IMR-90 (cell line): ENCODE measurements around the gene CHP2. TPM values are rescaled to one million over a fixed set of nuclear protein-coding genes. Genes with fewer than 3 reads are reported as not detected.

ENCODE experiments used
- ATAC-seq: fragments of 200-7000 bp; cut with Tn5 transposase; 2 replicates; pipeline ENCODE4 v1.9.1; 2020; ENCODE audit warnings: low read depth, mild to moderate bottlenecking, moderate library complexity
- BruUV-seq: library from RNA; stranded (reverse); fragments of 400-500 nt; replicated peaks from 2 replicates; lab custom pipeline; 2021; lab: Mats Ljungman, UMichigan
- CTCF ChIA-PET: fragments of 300-600 bp; formaldehyde crosslinking; extraction: SDS; loops from one replicate; lab custom pipeline; 2021; ENCODE audit warnings: antibody characterized with exemption; lab: Yijun Ruan, JAX
- POLR2A ChIA-PET: fragments of 300-600 bp; sonication (Branson Sonifier 250); formaldehyde crosslinking; loops from one replicate; lab custom pipeline; 2022; ENCODE audit warnings: antibody characterized with exemption; ENCODE audit not compliant: unreplicated experiment; lab: Charles Lee
- DNase-seq: peaks from one replicate; pipeline ENCODE4 v3.0.0; 2013
- H2AFZ ChIP-seq: replicated peaks from 2 replicates; pipeline ENCODE3; 2013; ENCODE audit warnings: low read length, mild to moderate bottlenecking; ENCODE audit not compliant: poor library complexity
- H2AK5ac ChIP-seq: 2 replicates; pipeline ENCODE4 v1.6.1; 2013; ENCODE audit warnings: low read depth, low read length, inconsistent platforms
- H2AK9ac ChIP-seq: replicated peaks from 2 replicates; pipeline ENCODE3; 2013; ENCODE audit warnings: mild to moderate bottlenecking, low read depth, low read length, moderate library complexity; ENCODE audit not compliant: poor library complexity
- H2BK120ac ChIP-seq: 2 replicates; pipeline ENCODE4 v1.6.1; 2013; ENCODE audit warnings: low read depth, low read length, inconsistent platforms
- H2BK15ac ChIP-seq: 3 replicates; pipeline ENCODE4 v1.6.1; 2013; ENCODE audit warnings: low read depth, low read length, inconsistent platforms
- H2BK20ac ChIP-seq: 2 replicates; pipeline ENCODE4 v1.6.1; 2013; ENCODE audit warnings: low read depth, mild to moderate bottlenecking, inconsistent platforms, low read length, moderate library complexity
- H2BK5ac ChIP-seq: 2 replicates; pipeline ENCODE4 v1.6.1; 2013; ENCODE audit warnings: mild to moderate bottlenecking, low read depth, low read length, inconsistent platforms; ENCODE audit not compliant: poor library complexity, severe bottlenecking
- H3K14ac ChIP-seq: replicated peaks from 2 replicates; pipeline ENCODE4 v1.6.1; 2013; ENCODE audit warnings: low read depth, low read length, inconsistent platforms
- H3K18ac ChIP-seq: 2 replicates; pipeline ENCODE4 v1.6.1; 2013; ENCODE audit warnings: low read depth, low read length, control low read depth
- H3K23ac ChIP-seq: 2 replicates; pipeline ENCODE4 v1.6.1; 2013; ENCODE audit warnings: low read depth, low read length, inconsistent platforms
- H3K27ac ChIP-seq: 2 replicates; pipeline ENCODE4 v1.5.1; 2013; ENCODE audit warnings: mild to moderate bottlenecking, control low read depth, low read length; ENCODE audit not compliant: insufficient read depth
- H3K27me3 ChIP-seq: 2 replicates; pipeline ENCODE4 v1.6.1; 2013; ENCODE audit warnings: low read length; ENCODE audit not compliant: control insufficient read depth, insufficient read depth
- H3K36me3 ChIP-seq: 2 replicates; pipeline ENCODE4 v1.6.1; 2013; ENCODE audit warnings: low read length, mixed read lengths; ENCODE audit not compliant: control insufficient read depth, insufficient read depth
- H3K4ac ChIP-seq: 2 replicates; pipeline ENCODE4 v1.6.1; 2013; ENCODE audit warnings: low read depth, low read length, inconsistent platforms
- H3K4me1 ChIP-seq: 2 replicates; pipeline ENCODE4 v1.6.1; 2013; ENCODE audit warnings: low read length, mixed read lengths; ENCODE audit not compliant: control insufficient read depth, insufficient read depth
- H3K4me2 ChIP-seq: 2 replicates; pipeline ENCODE4 v1.6.1; 2013; ENCODE audit warnings: low read depth, mild to moderate bottlenecking, control low read depth, low read length, moderate library complexity
- H3K4me3 ChIP-seq: 2 replicates; pipeline ENCODE4 v1.5.1; 2013; ENCODE audit warnings: low read depth, mild to moderate bottlenecking, control low read depth, low read length, moderate library complexity; ENCODE audit not compliant: insufficient read depth
- H3K56ac ChIP-seq: 2 replicates; pipeline ENCODE4 v1.6.1; 2013; ENCODE audit warnings: low read length, inconsistent platforms; ENCODE audit not compliant: insufficient read depth; ENCODE audit errors: extremely low read depth
- H3K79me1 ChIP-seq, 2 experiments: 2 replicates each; pipeline ENCODE4 v1.6.1; 2013; ENCODE audit warnings: low read length in 2 of 2, inconsistent platforms in 1 of 2, low read depth in 1 of 2
- H3K9ac ChIP-seq: 2 replicates; pipeline ENCODE4 v1.6.1; 2013; ENCODE audit warnings: low read depth, low read length, control low read depth
- H3K9me1 ChIP-seq: 2 replicates; pipeline ENCODE4 v1.6.1; 2013; ENCODE audit warnings: low read length, inconsistent platforms; ENCODE audit not compliant: insufficient read depth
- H3K9me3 ChIP-seq: 2 replicates; pipeline ENCODE4 v1.6.1; 2013; ENCODE audit warnings: low read length; ENCODE audit not compliant: control insufficient read depth, insufficient read depth
- H4K20me1 ChIP-seq: 2 replicates; pipeline ENCODE4 v1.6.1; 2013; ENCODE audit warnings: low read length, inconsistent platforms; ENCODE audit not compliant: insufficient read depth
- H4K5ac ChIP-seq: 2 replicates; pipeline ENCODE4 v1.6.1; 2013; ENCODE audit warnings: mild to moderate bottlenecking, low read depth, low read length, control low read depth
- H4K8ac ChIP-seq, 2 experiments: 2 replicates each; pipeline ENCODE4 v1.6.1; 2013; ENCODE audit warnings: low read depth in 2 of 2, low read length in 2 of 2, control low read depth in 1 of 2, inconsistent platforms in 1 of 2
- H4K91ac ChIP-seq: 2 replicates; pipeline ENCODE4 v1.6.1; 2013; ENCODE audit warnings: low read depth, low read length, inconsistent platforms; ENCODE audit not compliant: insufficient read depth
- BHLHE40 ChIP-seq: fragments of 150-350 bp; IDR thresholded peaks from 2 replicates; pipeline ENCODE4 v1.6.1; 2016; ENCODE audit warnings: mild to moderate bottlenecking, low read depth, low read length
- CEBPB ChIP-seq: IDR thresholded peaks from 2 replicates; pipeline ENCODE4 v1.6.1; 2012; ENCODE audit warnings: low read depth, low read length, improper control_type of control experiment
- FOS ChIP-seq: fragments of 150-350 bp; IDR thresholded peaks from 2 replicates; pipeline ENCODE4 v1.6.1; 2016; ENCODE audit warnings: low read depth, low read length
- MAFK ChIP-seq: IDR thresholded peaks from 2 replicates; pipeline ENCODE4 v1.6.1; 2012; ENCODE audit warnings: low read depth, low read length, improper control_type of control experiment
- MAZ ChIP-seq: IDR thresholded peaks from 2 replicates; pipeline ENCODE4 v1.6.1; 2012; ENCODE audit warnings: low read depth, mild to moderate bottlenecking, low read length, improper control_type of control experiment, moderate library complexity, borderline replicate concordance
- MXI1 ChIP-seq: IDR thresholded peaks from 2 replicates; pipeline ENCODE4 v1.6.1; 2012; ENCODE audit warnings: low read depth, mild to moderate bottlenecking, low read length, moderate library complexity, borderline replicate concordance
- NFE2L2 ChIP-seq: fragments of 150-350 bp; IDR thresholded peaks from 2 replicates; pipeline ENCODE4 v1.6.1; 2016; ENCODE audit warnings: low read depth, mild to moderate bottlenecking, low read length
- POLR2A ChIP-seq: IDR thresholded peaks from 2 replicates; pipeline ENCODE4 v1.6.1; 2012; ENCODE audit warnings: mild to moderate bottlenecking, low read depth, low read length
- RAD21 ChIP-seq: IDR thresholded peaks from 2 replicates; pipeline ENCODE4 v1.6.1; 2012; ENCODE audit warnings: low read length, improper control_type of control experiment
- RCOR1 ChIP-seq: IDR thresholded peaks from 2 replicates; pipeline ENCODE4 v1.6.1; 2012; ENCODE audit warnings: mild to moderate bottlenecking, low read length, improper control_type of control experiment; ENCODE audit not compliant: insufficient replicate concordance
- RFX5 ChIP-seq: IDR thresholded peaks from 2 replicates; pipeline ENCODE4 v1.8.0; 2012; ENCODE audit warnings: low read depth, mild to moderate bottlenecking, low read length, moderate library complexity
- SMC3 ChIP-seq: fragments of 150-350 bp; IDR thresholded peaks from 2 replicates; pipeline ENCODE4 v1.6.1; 2016; ENCODE audit warnings: low read depth, mild to moderate bottlenecking, antibody characterized with exemption, low read length, moderate library complexity
- WGBS, 2 experiments: methylation state at CpG; one replicate each; pipeline versions ENCODE4 v1.1.5 to v1.1.7; 2013; ENCODE audit warnings: missing lambda C conversion rate in 2 of 2; ENCODE audit not compliant: insufficient read length in 1 of 2; ENCODE audit errors: extremely low coverage in 2 of 2; 5-methylcytosine and 5-hydroxymethylcytosine counted together
- dilution Hi-C: fragments of 300-500 bp; cut with HindIII; formaldehyde crosslinking; loops from one replicate; pipeline ENCODE4 v1.14.3; 2018; ENCODE audit warnings: low sequenced_read_pairs; ENCODE audit not compliant: unreplicated experiment
- in situ Hi-C: fragments of 300-500 bp; cut with MboI; formaldehyde crosslinking; loops from 3 replicates; pipeline ENCODE4 v1.14.3; 2019; ENCODE audit warnings: low sequenced_read_pairs, inconsistent platforms, mixed read lengths
- intact Hi-C: fragments of 100-400 bp; cut with micrococcal nuclease; formaldehyde crosslinking; loops from 2 replicates; pipeline ENCODE4 v1.10.0; 2022
- polyA plus RNA-seq, 3 experiments: library from polyadenylated mRNA; depleted of rRNA; stranded (reverse); fragments of >200 nt; gene quantifications; 2 replicates each; pipeline ENCODE4 v1.2.3, GENCODE V29; 2012; ENCODE audit warnings: low replicate concordance in 1 of 3
- total RNA-seq: library from RNA; depleted of rRNA; stranded (reverse); fragments of >200 nt; gene quantifications from 2 replicates; pipeline ENCODE4 v1.2.3, GENCODE V29; 2012
- TF ChIP-seq, protein P1 (sequence below): conservative IDR thresholded peaks from 2 replicates; pipeline ENCODE4 v1.5.1; 2012; ENCODE audit warnings: mild to moderate bottlenecking, low read depth, low read length, improper control_type of control experiment
- TF ChIP-seq, protein P2 (sequence below): fragments of 150-350 bp; IDR thresholded peaks from 2 replicates; pipeline ENCODE4 v1.6.1; 2016; ENCODE audit warnings: low read depth, mild to moderate bottlenecking, low read length, moderate library complexity, borderline replicate concordance
- TF ChIP-seq, protein P3 (sequence below): fragments of 150-350 bp; IDR thresholded peaks from 2 replicates; pipeline ENCODE4 v1.6.1; 2017; ENCODE audit warnings: mild to moderate bottlenecking, antibody characterized with exemption, low read length, low read depth

Gene CHP2
- total and polyA plus RNA-seq, 2 of the 4 experiments (the other 2 are of a cell fraction), result not detected

DNA sequence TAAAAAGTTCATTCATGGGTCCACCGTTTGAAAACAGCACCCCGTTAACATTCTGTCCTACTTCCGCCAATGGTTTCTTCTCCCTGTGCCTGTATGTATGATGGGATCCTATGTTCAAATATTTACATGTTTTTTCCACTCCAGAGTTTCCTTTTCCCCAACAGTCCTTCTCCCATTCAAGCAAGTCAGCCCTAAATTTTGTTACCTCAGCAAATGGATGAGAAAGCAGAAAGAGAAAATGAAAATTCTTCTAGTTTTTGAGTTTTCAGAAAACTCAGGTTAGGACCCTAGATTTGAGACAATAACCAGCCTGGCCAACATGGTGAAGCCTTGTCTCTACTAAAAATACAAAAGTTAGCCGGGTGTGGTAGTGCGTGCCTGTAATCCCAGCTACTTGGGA is 38.3 kb upstream of the CHP2 start:
- DNase-seq (no peak), ATAC-seq (no peak)
- no peak overlapping the region for H3K27ac ChIP-seq
- H3K27me3 ChIP-seq, result peaks cover 21% of the 10 kb centered on the region
- H3K9me1 ChIP-seq, result no peaks in the 10 kb centered on the region
- no peak overlapping the region for H2AK5ac ChIP-seq
- ChIA-PET CTCF (no interaction called here), POLR2A (no interaction called here)
- no peak overlapping the region for H3K4me2 ChIP-seq
- no peak for TF ChIP-seq POLR2A
- no peak for TF ChIP-seq CEBPB
- TF ChIP-seq RAD21, result no peak
- TF ChIP-seq MAZ, result no peak
- TF ChIP-seq, protein P1, sequence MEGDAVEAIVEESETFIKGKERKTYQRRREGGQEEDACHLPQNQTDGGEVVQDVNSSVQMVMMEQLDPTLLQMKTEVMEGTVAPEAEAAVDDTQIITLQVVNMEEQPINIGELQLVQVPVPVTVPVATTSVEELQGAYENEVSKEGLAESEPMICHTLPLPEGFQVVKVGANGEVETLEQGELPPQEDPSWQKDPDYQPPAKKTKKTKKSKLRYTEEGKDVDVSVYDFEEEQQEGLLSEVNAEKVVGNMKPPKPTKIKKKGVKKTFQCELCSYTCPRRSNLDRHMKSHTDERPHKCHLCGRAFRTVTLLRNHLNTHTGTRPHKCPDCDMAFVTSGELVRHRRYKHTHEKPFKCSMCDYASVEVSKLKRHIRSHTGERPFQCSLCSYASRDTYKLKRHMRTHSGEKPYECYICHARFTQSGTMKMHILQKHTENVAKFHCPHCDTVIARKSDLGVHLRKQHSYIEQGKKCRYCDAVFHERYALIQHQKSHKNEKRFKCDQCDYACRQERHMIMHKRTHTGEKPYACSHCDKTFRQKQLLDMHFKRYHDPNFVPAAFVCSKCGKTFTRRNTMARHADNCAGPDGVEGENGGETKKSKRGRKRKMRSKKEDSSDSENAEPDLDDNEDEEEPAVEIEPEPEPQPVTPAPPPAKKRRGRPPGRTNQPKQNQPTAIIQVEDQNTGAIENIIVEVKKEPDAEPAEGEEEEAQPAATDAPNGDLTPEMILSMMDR, result no peak
- no peak for TF ChIP-seq FOS
- TF ChIP-seq BHLHE40, result no peak
- TF ChIP-seq RCOR1, result no peak
- no peak for TF ChIP-seq SMC3
- no peak for TF ChIP-seq MXI1
- TF ChIP-seq RFX5, result no peak
- no peak for TF ChIP-seq MAFK
- TF ChIP-seq, protein P2, sequence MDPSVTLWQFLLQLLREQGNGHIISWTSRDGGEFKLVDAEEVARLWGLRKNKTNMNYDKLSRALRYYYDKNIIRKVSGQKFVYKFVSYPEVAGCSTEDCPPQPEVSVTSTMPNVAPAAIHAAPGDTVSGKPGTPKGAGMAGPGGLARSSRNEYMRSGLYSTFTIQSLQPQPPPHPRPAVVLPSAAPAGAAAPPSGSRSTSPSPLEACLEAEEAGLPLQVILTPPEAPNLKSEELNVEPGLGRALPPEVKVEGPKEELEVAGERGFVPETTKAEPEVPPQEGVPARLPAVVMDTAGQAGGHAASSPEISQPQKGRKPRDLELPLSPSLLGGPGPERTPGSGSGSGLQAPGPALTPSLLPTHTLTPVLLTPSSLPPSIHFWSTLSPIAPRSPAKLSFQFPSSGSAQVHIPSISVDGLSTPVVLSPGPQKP, result no peak
- TF ChIP-seq, protein P3, sequence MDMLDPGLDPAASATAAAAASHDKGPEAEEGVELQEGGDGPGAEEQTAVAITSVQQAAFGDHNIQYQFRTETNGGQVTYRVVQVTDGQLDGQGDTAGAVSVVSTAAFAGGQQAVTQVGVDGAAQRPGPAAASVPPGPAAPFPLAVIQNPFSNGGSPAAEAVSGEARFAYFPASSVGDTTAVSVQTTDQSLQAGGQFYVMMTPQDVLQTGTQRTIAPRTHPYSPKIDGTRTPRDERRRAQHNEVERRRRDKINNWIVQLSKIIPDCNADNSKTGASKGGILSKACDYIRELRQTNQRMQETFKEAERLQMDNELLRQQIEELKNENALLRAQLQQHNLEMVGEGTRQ, result no peak
- TF ChIP-seq NFE2L2, result no peak
- H3K14ac ChIP-seq, result no peak overlapping the region
- no peak overlapping the region for H3K18ac ChIP-seq
- H2AK9ac ChIP-seq, result no peak overlapping the region
- intact Hi-C loops, result no loop called here
- H2AFZ ChIP-seq, result no peak overlapping the region
- H2BK15ac ChIP-seq, result no peak overlapping the region
- H4K8ac ChIP-seq, result no peak overlapping the region
- no peaks in the 10 kb centered on the region for H3K4me1 ChIP-seq
- in situ Hi-C loops, result no loop called here
- no peak overlapping the region for H3K9ac ChIP-seq
- H3K56ac ChIP-seq, result no peak overlapping the region
- no peak overlapping the region for H3K23ac ChIP-seq
- no peak overlapping the region for H2BK5ac ChIP-seq
- no peaks in the 10 kb centered on the region for H4K20me1 ChIP-seq
- H4K91ac ChIP-seq, result no peak overlapping the region
- dilution Hi-C loops, result no loop called here
- no peaks in the 10 kb centered on the region for H3K36me3 ChIP-seq
- no peaks in the 10 kb centered on the region for H3K79me1 ChIP-seq
- no peak overlapping the region for H3K4ac ChIP-seq
- no CpG with 5 or more reads among the region's 5 CpGs for WGBS, 2 experiments
- no peak overlapping the region for H3K4me3 ChIP-seq
- H2BK120ac ChIP-seq, result no peak overlapping the region
- H2BK20ac ChIP-seq, result no peak overlapping the region
- H4K5ac ChIP-seq, result no peak overlapping the region
- no TSS peak for BruUV-seq
- no peaks in the 10 kb centered on the region for H3K9me3 ChIP-seq
